HFFc6 (cell line): ENCODE results near the gene B3GALNT2. TPM values are rescaled to one million over a fixed set of nuclear protein-coding genes. Genes with fewer than 3 reads are reported as not detected.
"Not testable (repeated sequence)": the region's sequence is repeated elsewhere in the genome, so short reads cannot be mapped to it uniquely, and the experiment has no call there.

Experiments used
- DNase-seq: peaks from one replicate; pipeline ENCODE4 v3.0.0-alpha.2; 2018
- H3K27ac Mint-ChIP-seq: 2 replicates; pipeline ENCODE4 v1.8.0; 2020; ENCODE audit warnings: mild to moderate bottlenecking, mixed read lengths
- H3K27me3 Mint-ChIP-seq: 2 replicates; pipeline ENCODE4 v1.8.0; 2021; ENCODE audit warnings: mild to moderate bottlenecking, moderate library complexity, mixed read lengths; ENCODE audit not compliant: insufficient read depth
- H3K36me3 Mint-ChIP-seq: 2 replicates; pipeline ENCODE4 v1.8.0; 2021; ENCODE audit warnings: low read depth, mixed read lengths
- H3K4me1 Mint-ChIP-seq: 2 replicates; pipeline ENCODE4 v1.8.0; 2020; ENCODE audit warnings: low read depth, mixed read lengths
- H3K4me3 Mint-ChIP-seq: 2 replicates; pipeline ENCODE4 v1.8.0; 2020; ENCODE audit warnings: mild to moderate bottlenecking, moderate library complexity, mixed read lengths
- H3K9me3 Mint-ChIP-seq: 2 replicates; pipeline ENCODE4 v1.8.0; 2020; ENCODE audit warnings: mild to moderate bottlenecking, mixed read lengths
- long read RNA-seq: library from polyadenylated mRNA; unstranded; transcript quantifications from one replicate; pipeline ENCODE4 v2.0.0, GENCODE V29; 2019
- total RNA-seq, 6 experiments: library from RNA; stranded (reverse); fragmentation: NEBNext Ultra II Directional; extraction: Animal tissue kit (Norgen Biotek cat#: 25700); gene quantifications; 2 replicates in 1 of 6; 3 replicates in 5 of 6; pipeline ENCODE4 v1.2.3, GENCODE V29; 2021
- TF ChIP-seq, protein P1 (sequence below): fragments of 200-600 bp; sonication (generic); IDR thresholded peaks from 2 replicates; pipeline ENCODE4 v1.5.0; 2021; ENCODE audit warnings: antibody characterized with exemption, mild to moderate bottlenecking

The B3GALNT2 gene
- 10 to 100 TPM; 27.1 to 32.5 (median 29.6) TPM for total RNA-seq
- long read RNA-seq, transcript B3GALNT2-202 (12 exons, 2,015 nt), result major isoform, 8 of 14 reads
- long read RNA-seq, partial matches to known transcripts, result 4 of 14 reads
- long read RNA-seq, other reads (novel, unspliced or antisense), result 2 of 14 reads

DNA sequence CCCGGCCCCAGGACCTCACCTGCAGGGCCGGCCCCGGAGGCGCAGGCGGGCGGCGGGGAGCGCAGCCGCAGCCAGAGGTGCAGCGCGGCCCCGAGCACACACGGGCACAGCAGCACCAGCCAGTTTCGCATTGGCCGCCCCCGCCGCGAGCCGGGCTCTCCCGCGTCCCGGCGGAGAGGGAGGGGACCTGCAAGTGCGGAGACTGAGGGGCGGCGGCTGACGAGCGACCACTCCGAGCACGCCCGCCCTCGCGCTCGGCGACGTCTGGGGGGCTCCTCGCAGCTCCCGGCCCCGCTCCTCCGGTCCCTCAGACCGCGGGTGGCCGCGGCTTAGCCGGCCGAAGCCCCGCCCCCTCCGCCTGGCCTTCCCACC is at the start of gene B3GALNT2:
Gene B3GALNT2, minus strand, starts transcription at position 331 of the 372 bp plus-strand sequence. Its CDS starts 200 bp downstream, at position 131.
- no peaks in the 10 kb centered on the region for H3K27me3 Mint-ChIP-seq
- peaks cover 10% of the 10 kb centered on the region for H3K36me3 Mint-ChIP-seq
- H3K4me1 Mint-ChIP-seq, result peaks cover 49% of the 10 kb centered on the region
- H3K27ac Mint-ChIP-seq, result peak within 1 kb of the TSS; percentile 97
- H3K9me3 Mint-ChIP-seq, result no peaks in the 10 kb centered on the region
- peak within 1 kb of the TSS; percentile 97 for H3K4me3 Mint-ChIP-seq
- TF ChIP-seq, protein P1, sequence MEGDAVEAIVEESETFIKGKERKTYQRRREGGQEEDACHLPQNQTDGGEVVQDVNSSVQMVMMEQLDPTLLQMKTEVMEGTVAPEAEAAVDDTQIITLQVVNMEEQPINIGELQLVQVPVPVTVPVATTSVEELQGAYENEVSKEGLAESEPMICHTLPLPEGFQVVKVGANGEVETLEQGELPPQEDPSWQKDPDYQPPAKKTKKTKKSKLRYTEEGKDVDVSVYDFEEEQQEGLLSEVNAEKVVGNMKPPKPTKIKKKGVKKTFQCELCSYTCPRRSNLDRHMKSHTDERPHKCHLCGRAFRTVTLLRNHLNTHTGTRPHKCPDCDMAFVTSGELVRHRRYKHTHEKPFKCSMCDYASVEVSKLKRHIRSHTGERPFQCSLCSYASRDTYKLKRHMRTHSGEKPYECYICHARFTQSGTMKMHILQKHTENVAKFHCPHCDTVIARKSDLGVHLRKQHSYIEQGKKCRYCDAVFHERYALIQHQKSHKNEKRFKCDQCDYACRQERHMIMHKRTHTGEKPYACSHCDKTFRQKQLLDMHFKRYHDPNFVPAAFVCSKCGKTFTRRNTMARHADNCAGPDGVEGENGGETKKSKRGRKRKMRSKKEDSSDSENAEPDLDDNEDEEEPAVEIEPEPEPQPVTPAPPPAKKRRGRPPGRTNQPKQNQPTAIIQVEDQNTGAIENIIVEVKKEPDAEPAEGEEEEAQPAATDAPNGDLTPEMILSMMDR, result no peak
- DNase-seq, result no peak

DNA sequence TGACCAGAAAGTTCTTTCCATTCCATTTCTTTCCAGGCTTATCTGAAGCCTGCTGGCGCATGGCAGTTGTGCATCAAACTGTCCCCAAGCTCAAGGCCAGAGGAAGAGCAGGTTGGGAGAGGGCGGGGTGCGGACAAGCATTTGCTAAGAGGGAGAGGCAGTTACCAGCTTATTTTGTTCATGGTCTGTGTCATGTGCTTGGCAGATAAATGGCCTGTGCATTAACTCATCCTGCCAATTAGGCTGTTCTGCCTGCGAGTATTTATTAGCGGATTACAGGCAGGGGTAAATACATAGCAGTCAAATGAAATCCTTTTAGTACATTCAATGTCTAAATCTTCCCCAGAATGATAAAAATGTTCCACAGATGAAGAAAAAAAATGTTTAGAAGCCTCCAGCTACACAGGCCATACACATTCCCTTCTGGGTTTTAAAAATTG is 48.9 kb upstream of the B3GALNT2 start:
- Mint-ChIP-seq H3K36me3 (no peaks in the 10 kb centered on the region), H3K27ac (no peak overlapping the region), H3K4me1 (peaks cover 9% of the 10 kb centered on the region; the same call in 1 of the 2 replicates), H3K4me3 (no peak overlapping the region), H3K9me3 (no peaks in the 10 kb centered on the region), H3K27me3 (peaks cover 4% of the 10 kb centered on the region; the same call in 1 of the 2 replicates)
- DNase-seq, result no peak
- TF ChIP-seq, protein P1, result no peak

DNA sequence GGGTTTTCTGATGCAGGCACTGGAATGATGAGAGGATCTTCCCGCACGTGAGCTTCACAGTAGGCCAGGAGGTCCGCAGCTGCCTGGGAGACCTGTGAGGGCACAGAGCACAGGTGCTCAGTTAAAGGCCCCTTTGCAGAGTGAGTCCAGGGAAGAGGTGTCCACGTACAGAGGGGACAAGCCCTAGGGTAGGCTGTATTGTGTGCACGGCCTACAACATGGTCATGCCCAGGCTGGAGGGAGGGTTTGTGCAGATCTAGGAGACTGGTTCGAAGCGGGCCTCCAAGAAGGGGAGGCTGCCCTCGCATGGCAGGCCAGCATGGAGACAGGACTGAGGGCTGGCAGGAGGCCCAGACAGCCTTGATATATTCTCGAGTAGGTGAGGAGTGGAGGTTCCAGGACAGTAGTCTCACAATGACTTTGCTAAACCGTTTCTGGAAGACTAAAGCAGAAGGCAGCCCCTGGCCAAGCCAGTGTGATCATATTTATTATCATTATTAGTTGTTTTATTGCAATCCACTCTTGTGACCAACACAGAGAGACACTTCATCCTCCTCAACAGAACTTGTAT is 48.0 kb upstream of the B3GALNT2 start:
- TF ChIP-seq, protein P1, result no peak
- DNase-seq, result no peak
- no peaks in the 10 kb centered on the region for H3K36me3 Mint-ChIP-seq
- H3K27ac Mint-ChIP-seq, result no peak overlapping the region
- peaks cover 9% of the 10 kb centered on the region; the same call in 1 of the 2 replicates for H3K4me1 Mint-ChIP-seq
- no peak overlapping the region for H3K4me3 Mint-ChIP-seq
- H3K27me3 Mint-ChIP-seq, result peaks cover 4% of the 10 kb centered on the region; the same call in 1 of the 2 replicates
- no peaks in the 10 kb centered on the region for H3K9me3 Mint-ChIP-seq

DNA sequence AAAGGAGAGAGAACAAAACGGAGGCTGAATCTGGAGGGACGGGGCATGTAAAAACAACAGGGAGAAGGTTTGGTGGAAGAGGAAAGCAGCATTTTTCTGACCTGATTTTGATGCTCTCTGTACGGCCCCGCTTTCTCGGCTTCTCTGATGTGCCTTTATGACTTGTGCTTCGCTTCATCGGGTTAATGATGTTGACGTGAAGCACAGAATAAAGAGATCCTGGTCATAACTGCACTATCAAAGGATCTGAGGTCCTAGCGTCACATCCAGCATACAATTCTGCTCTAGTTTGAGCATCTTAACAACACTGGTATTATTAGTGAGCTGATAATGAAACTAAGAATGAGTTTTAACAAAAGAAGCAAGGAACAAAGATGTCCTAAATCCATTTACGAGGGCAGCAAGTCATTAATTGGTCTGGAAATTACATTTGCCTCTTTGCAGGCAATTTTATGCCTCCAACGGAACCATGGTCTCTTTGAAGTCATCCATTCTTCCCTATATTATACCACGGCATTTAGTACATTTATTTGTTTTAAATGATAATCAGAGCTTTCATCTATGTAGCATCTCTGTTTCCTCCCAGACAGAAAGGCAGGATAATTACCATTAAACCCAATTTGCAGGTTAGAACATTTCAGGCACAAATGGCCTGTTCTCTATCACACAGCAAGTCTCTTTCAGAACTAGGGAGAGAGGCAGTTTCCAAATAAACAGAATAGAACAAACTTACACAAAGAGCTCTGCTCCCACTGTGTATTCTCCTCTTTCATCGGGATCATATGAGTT is 45.3 kb upstream of the B3GALNT2 start:
- peaks cover 4% of the 10 kb centered on the region; the same call in 1 of the 2 replicates for H3K27me3 Mint-ChIP-seq
- peak overlapping the region; percentile 53 for H3K4me3 Mint-ChIP-seq
- no peak for DNase-seq
- H3K4me1 Mint-ChIP-seq, result peaks cover 9% of the 10 kb centered on the region; the same call in 1 of the 2 replicates
- H3K36me3 Mint-ChIP-seq, result no peaks in the 10 kb centered on the region
- H3K9me3 Mint-ChIP-seq, result no peaks in the 10 kb centered on the region
- TF ChIP-seq, protein P1, result no peak
- no peak overlapping the region for H3K27ac Mint-ChIP-seq

DNA sequence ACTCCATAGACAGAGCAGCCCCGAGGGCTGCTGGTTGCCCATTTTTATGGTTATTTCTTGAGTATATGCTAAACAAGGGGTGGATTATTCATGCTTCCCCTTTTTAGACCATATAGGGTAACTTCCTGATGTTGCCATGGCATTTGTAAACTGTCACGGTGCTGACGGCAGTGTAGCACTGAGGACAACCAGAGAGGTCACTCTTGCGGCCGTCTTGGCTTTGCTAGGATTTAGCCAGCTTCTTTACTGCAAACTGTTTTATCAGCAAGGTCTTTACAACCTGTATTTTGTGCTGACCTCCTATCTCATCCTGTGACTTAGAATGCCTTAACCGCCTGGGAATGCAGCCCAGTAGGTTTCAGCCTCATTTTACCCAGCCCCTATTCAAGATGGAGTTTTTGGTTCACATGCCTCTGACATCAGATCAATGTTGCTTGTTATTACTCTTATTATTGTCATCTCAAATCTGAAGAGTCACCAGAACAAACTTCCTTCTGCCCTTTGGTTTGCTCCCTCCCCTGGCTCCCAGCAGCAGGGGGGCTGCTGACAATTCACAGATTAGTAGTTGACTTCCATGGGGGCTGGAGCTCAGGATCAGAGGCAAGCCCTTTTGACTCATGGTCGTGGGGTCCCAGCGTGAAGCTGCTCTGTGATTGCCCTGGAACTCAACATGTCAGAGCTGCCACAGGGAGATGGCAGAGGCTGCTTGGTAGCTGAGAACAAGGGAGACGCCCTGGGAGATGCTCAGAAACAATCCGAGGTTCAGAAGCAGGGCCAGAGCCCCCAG is 42.3 kb upstream of the B3GALNT2 start:
- not testable (repeated sequence) for H3K27me3 Mint-ChIP-seq

More for the DNA sequence above, 42.3 kb upstream of the B3GALNT2 start:
- not testable (repeated sequence) for H3K4me3 Mint-ChIP-seq, H3K27ac Mint-ChIP-seq, DNase-seq, H3K4me1 Mint-ChIP-seq, H3K9me3 Mint-ChIP-seq, H3K36me3 Mint-ChIP-seq
